NB4 (cell line): ENCODE results near the gene TRRAP.
A peak's percentile ranks its signal among the peaks of the same experiment; 100 is the strongest.

Experiments used
- DNase-seq: peaks from one replicate; pipeline ENCODE4 v3.0.0; 2010; ENCODE audit warnings: low read depth
- H3K4me3 ChIP-seq: one replicate; pipeline ENCODE4 v1.5.1; 2011; ENCODE audit warnings: mild to moderate bottlenecking, low read depth, low read length, moderate library complexity
- CTCF ChIP-seq: IDR thresholded peaks from one replicate; pipeline ENCODE4 v1.5.1; 2012; ENCODE audit warnings: low read depth, low read length
- MYC ChIP-seq: IDR thresholded peaks from 2 replicates; pipeline ENCODE4 v1.6.1; 2011; ENCODE audit warnings: low read depth, low read length
- POLR2A ChIP-seq: IDR thresholded peaks from 2 replicates; pipeline ENCODE4 v1.6.1; 2011; ENCODE audit warnings: mild to moderate bottlenecking; ENCODE audit not compliant: insufficient read length; ENCODE audit errors: extremely low read depth
- TF ChIP-seq, protein P1 (sequence below): IDR thresholded peaks from 2 replicates; pipeline ENCODE4 v1.6.1; 2011; ENCODE audit warnings: low read depth, low read length

Gene TRRAP

DNA sequence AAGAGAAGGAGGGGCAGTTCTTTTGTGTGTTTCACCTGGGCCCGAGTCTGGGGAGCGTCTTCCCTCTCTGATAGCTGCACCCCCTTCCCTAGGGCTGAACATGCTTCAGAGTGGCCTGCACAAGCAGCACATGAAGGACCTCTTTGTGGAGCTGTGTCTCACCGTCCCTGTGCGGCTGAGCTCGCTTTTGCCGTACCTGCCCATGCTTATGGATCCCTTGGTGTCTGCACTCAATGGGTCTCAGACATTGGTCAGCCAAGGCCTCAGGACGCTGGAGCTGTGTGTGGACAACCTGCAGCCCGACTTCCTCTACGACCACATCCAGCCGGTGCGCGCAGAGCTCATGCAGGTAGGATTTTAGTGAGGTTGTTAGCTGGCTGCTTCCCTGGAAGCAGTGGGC, 39.0 kb downstream of the TRRAP start:
- TF ChIP-seq, protein P1, sequence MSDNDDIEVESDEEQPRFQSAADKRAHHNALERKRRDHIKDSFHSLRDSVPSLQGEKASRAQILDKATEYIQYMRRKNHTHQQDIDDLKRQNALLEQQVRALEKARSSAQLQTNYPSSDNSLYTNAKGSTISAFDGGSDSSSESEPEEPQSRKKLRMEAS: no peak
- no peak for TF ChIP-seq MYC
- TF ChIP-seq CTCF: no peak
- TF ChIP-seq POLR2A: no peak
- no peak for DNase-seq
- H3K4me3 ChIP-seq: no peak overlapping the region

GRCh38 chr7:98921608-98922372, 43.5 kb downstream of the TRRAP start:
- TF ChIP-seq CTCF (no peak), POLR2A (no peak), MYC (no peak)
- TF ChIP-seq, protein P1: no peak
- H3K4me3 ChIP-seq: no peak overlapping the region
- peak; percentile 34 for DNase-seq

- no peak overlapping the region for H3K4me3 ChIP-seq
- no peak for TF ChIP-seq CTCF
- TF ChIP-seq MYC: no peak
- TF ChIP-seq POLR2A: no peak
- TF ChIP-seq, protein P1: no peak
- DNase-seq: no peak
Observed at GRCh38 chr7:98922392-98923187, 44.3 kb downstream of the TRRAP start.

DNA sequence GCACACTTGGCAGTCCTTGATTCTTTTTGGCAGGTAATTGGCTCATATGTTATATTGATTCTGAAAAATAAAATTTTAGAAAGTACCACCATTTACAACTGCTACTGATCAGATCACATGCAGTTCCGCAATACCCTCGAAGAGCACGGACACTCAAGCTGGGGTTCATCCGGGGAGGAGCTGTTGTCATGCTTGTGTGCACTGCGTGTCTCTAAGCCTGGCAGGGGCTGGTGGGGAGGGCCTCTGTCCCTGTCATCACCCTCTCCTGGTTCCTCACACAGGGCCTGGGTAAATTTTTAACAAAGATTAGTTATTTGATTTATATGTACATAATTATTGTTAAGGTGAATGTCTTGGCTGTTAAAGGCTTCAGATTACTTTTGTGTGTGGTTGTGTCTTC, 45.2 kb downstream of the TRRAP start:
- DNase-seq: no peak
- TF ChIP-seq, protein P1: no peak
- TF ChIP-seq CTCF: no peak
- TF ChIP-seq MYC: no peak
- no peak for TF ChIP-seq POLR2A
- H3K4me3 ChIP-seq: no peak overlapping the region

DNA sequence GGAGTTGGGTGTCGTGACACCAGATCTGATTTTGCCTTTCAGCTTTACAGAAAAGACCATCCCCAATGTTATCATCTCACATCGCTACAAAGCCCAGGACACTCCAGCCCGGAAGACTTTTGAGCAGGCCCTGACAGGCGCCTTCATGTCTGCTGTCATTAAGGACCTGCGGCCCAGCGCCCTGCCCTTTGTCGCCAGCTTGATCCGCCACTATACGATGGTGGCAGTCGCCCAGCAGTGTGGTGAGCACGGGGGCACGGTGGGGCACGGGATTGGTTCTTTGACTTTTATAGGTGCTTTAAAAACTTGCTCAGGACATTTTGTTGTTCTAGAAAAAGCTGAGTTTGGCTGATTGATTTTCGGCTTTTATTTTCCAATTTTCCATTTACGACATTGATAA, 48.8 kb downstream of the TRRAP start:
- TF ChIP-seq POLR2A (no peak), MYC (no peak), CTCF (no peak)
- TF ChIP-seq, protein P1: no peak
- no peak for DNase-seq
- no peak overlapping the region for H3K4me3 ChIP-seq
